ENCODE data around the gene COG2.

Gene COG2

DNA sequence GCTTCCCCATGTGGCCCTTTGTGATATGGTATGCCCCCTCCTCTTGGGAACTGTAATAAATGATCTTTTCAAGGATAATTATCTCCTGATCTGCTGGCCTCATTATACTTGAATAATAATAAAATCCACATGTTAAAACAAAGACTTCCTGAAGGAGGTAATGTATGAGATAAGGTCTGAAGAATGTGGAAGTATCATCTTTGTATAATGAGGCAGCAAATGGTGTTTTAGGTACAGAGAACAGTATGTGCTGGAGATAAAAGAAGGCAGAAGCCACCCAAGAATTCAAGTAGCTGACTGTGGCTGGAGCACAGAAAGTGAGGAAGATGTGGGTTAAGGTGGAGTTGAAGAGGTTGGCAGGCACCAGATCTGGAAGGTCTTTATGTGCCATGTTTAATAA, 12.8 kb upstream of the COG2 start:
- Histone ChIP-seq H3K4me3 (ENCODE audit: low read depth in 1 of 2, low read length in 2 of 2) (no peak overlapping the region), H3K4me1 (ENCODE audit: insufficient read depth, low read length) (no peaks in the 10 kb centered on the region), H3K9me3 (ENCODE audit: low read length) (no peaks in the 10 kb centered on the region), H3K27me3 (ENCODE audit: control insufficient read depth in 1 of 2, insufficient read depth in 2 of 2, low read length in 2 of 2) (no peaks in the 10 kb centered on the region), H3K27ac (ENCODE audit: low read depth, low read length) (no peak overlapping the region), H3K9ac (ENCODE audit: low read length) (no peak overlapping the region), H3K36me3 (ENCODE audit: insufficient read depth, low read length) (no peaks in the 10 kb centered on the region)

DNA sequence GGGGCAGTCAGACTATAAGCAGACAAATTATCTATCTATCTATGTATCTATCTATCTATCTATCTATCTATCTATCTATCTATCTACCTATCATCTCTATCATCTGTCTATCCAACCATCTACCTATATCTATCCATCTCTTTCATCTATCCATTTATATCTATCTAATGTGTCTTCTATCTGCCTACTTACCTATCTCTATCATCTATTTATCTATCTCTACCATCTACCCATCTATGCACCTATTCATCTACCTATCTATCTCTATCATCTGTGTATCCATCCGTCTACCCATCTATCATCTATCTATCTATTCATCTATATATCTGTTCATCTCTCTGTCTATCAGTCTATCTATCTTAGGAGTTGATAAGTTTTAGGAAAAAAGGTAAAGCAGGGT, 10.8 kb upstream of the COG2 start:
- H3K27ac ChIP-seq (ENCODE audit: low read depth, low read length) = no peak overlapping the region
- H3K9ac ChIP-seq (ENCODE audit: low read length) = no peak overlapping the region
- H3K36me3 ChIP-seq (ENCODE audit: insufficient read depth, low read length) = no peaks in the 10 kb centered on the region
- no peaks in the 10 kb centered on the region for H3K9me3 ChIP-seq (ENCODE audit: low read length)
- H3K4me1 ChIP-seq (ENCODE audit: insufficient read depth, low read length) = no peaks in the 10 kb centered on the region
- H3K27me3 ChIP-seq (ENCODE audit: control insufficient read depth in 1 of 2, insufficient read depth in 2 of 2, low read length in 2 of 2) = no peaks in the 10 kb centered on the region
- H3K4me3 ChIP-seq (ENCODE audit: low read depth in 1 of 2, low read length in 2 of 2) = no peak overlapping the region

DNA sequence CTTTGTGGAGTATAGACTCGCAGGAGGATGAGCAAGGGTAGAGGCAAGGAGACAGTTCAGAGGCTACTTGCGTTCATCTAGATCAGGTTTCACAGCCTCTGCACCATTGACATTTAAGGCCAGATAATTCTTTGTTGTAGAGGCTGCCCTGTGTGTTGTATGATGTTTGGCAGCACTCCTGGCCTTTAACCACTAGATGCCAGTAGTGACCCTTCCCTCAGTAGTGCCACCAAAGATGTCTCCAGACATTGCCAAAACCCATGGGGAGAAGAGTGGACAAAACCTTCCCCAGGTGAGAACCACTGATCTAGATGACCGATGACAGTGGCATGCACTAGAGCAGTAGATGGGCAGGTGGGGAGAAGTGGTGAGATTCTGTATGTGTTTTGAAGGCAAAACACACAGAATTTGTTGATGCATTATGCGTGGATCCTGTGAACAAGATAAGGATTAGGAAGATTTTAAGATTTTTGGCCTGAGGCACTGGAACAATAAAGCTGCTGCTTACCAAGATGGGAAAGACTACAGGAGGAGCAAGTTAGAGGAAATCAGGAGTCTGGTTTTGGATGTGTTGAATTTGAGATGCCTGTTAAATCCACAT, 9.9 kb upstream of the COG2 start:
- Histone ChIP-seq H3K4me3 (ENCODE audit: low read depth in 1 of 2, low read length in 2 of 2) (no peak overlapping the region), H3K36me3 (ENCODE audit: insufficient read depth, low read length) (no peaks in the 10 kb centered on the region), H3K9ac (ENCODE audit: low read length) (no peak overlapping the region), H3K27me3 (ENCODE audit: control insufficient read depth in 1 of 2, insufficient read depth in 2 of 2, low read length in 2 of 2) (no peaks in the 10 kb centered on the region), H3K27ac (ENCODE audit: low read depth, low read length) (no peak overlapping the region), H3K9me3 (ENCODE audit: low read length) (no peaks in the 10 kb centered on the region), H3K4me1 (ENCODE audit: insufficient read depth, low read length) (no peaks in the 10 kb centered on the region)

DNA sequence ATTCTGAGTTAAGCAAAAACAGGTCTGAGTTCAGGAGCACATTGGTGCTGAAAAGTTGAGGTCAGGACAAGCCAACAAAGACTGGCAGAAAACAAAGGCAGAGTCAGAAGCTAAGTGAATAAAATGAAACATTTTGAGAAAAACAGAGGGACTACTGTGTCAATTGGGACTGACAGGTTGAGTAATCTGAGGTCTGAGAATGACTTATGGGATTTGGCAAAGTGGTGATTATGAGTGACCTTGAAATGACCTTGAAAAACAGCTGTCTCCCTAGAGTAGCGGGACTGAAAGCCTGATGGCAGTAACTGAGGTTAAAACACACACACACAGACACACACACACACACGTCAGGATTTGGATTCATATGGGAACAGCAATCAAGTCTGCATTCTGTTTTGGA, 8.8 kb upstream of the COG2 start:
- H3K9me3 ChIP-seq (ENCODE audit: low read length) = no peaks in the 10 kb centered on the region
- H3K27me3 ChIP-seq (ENCODE audit: control insufficient read depth in 1 of 2, insufficient read depth in 2 of 2, low read length in 2 of 2) = no peaks in the 10 kb centered on the region
- no peak overlapping the region for H3K27ac ChIP-seq (ENCODE audit: low read depth, low read length)
- no peak overlapping the region for H3K9ac ChIP-seq (ENCODE audit: low read length)
- H3K4me3 ChIP-seq (ENCODE audit: low read depth in 1 of 2, low read length in 2 of 2) = no peak overlapping the region
- no peaks in the 10 kb centered on the region for H3K4me1 ChIP-seq (ENCODE audit: insufficient read depth, low read length)
- no peaks in the 10 kb centered on the region for H3K36me3 ChIP-seq (ENCODE audit: insufficient read depth, low read length)

DNA sequence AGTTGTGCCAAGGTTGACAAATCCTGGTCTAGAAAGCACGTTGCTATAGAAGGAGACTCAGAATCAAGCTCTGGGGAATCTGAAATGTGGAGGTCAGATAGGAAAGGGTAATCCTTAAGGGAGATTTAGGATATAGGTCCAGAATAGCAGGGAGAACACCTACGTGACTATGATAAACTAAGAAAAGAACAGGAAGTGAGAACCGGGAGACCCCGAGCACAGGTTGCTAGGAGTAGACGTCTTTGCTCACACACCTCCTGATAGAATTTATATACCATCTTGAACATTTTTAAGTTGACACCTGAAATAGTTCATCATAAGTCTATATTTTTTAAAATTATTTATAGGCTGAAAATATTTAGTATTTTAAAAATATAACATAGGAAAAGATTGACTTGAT, 7.9 kb upstream of the COG2 start:
- Histone ChIP-seq H3K27ac (ENCODE audit: low read depth, low read length) (no peak overlapping the region), H3K9me3 (ENCODE audit: low read length) (no peaks in the 10 kb centered on the region), H3K4me3 (ENCODE audit: low read depth in 1 of 2, low read length in 2 of 2) (no peak overlapping the region), H3K27me3 (ENCODE audit: control insufficient read depth in 1 of 2, insufficient read depth in 2 of 2, low read length in 2 of 2) (no peaks in the 10 kb centered on the region), H3K36me3 (ENCODE audit: insufficient read depth, low read length) (no peaks in the 10 kb centered on the region), H3K9ac (ENCODE audit: low read length) (no peak overlapping the region), H3K4me1 (ENCODE audit: insufficient read depth, low read length) (no peaks in the 10 kb centered on the region)

DNA sequence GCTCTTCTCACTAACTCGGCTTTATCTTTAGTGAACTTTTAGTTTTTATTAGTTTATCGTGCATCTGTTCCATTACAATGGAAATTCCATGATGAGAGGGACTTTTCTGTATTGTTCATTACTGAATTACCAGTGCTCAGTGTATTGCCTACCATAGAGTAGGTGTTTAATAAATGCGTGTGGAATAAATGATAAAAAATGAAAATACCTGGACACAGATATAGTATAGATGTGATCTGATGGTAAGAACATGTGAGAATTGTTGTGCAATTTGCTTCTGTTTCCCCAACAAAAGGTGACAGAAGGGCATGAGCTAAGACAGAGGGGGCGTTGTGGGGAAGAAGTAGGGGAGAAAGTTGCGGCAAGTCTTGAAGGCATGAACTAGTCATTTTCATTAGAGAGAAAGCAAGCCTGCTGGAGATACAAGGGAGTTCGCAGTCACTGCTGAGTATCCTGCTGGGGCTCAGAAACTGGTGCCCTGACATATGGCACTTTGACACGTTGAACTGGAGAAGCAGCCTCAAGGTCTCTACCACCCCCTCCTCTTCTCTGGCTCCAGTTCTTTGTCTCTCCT, 5.6 kb upstream of the COG2 start:
- Histone ChIP-seq H3K9me3 (ENCODE audit: low read length) (no peaks in the 10 kb centered on the region), H3K4me1 (ENCODE audit: insufficient read depth, low read length) (no peaks in the 10 kb centered on the region), H3K36me3 (ENCODE audit: insufficient read depth, low read length) (no peaks in the 10 kb centered on the region), H3K9ac (ENCODE audit: low read length) (no peak overlapping the region), H3K27me3 (ENCODE audit: control insufficient read depth in 1 of 2, insufficient read depth in 2 of 2, low read length in 2 of 2) (no peaks in the 10 kb centered on the region), H3K4me3 (ENCODE audit: low read depth in 1 of 2, low read length in 2 of 2) (no peak overlapping the region), H3K27ac (ENCODE audit: low read depth, low read length) (no peak overlapping the region)

DNA sequence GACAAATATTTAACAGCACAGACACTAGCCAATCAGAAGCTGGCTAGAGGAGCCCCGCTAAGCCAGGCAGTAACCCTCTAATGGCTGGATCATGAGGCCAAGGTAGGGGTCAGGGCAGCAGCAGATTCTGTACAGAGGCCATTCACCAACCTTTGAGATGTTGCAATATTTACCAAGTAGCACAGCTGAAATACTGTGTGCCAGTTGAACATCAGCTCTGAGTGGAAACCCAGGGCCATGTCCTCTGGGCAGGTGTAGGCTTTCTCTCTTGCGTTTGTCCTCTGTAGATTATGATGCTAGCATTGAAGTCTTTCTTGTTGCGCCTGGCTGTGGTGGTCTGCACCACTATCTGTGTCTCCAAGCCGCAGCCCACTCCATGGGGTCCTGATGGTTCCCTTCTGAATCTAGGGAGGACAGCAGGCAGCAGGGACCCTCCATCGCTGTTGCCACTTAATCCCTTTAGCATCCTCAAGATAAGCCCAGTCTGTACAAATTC, 2.5 kb upstream of the COG2 start:
- Histone ChIP-seq H3K27me3 (ENCODE audit: control insufficient read depth in 1 of 2, insufficient read depth in 2 of 2, low read length in 2 of 2) (no peaks in the 10 kb centered on the region), H3K36me3 (ENCODE audit: insufficient read depth, low read length) (no peaks in the 10 kb centered on the region), H3K27ac (ENCODE audit: low read depth, low read length) (no peak overlapping the region), H3K9me3 (ENCODE audit: low read length) (no peaks in the 10 kb centered on the region), H3K4me3 (ENCODE audit: low read depth in 1 of 2, low read length in 2 of 2) (no peak overlapping the region), H3K9ac (ENCODE audit: low read length) (no peak overlapping the region), H3K4me1 (ENCODE audit: insufficient read depth, low read length) (peaks cover 16% of the 10 kb centered on the region)

DNA sequence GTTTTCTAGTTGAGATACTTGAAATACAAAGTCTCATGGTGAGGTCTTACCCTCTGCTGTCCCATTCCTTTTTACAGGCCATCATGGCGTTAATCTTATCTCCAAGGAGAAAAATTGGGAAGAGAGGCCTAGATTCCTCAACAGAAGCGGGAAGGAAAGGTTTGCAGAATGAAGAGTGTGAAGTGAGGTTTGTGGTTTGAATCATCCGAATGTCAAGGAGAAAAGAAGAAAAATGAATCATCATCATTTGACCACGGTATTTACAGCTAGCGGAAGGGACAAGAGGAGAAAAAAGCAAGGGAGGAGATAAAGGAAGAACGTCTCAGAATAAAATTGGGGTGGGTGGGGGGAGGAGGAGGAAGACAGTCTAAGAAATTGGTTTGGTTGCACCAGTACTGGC, 935 bp upstream of the COG2 start:
- Histone ChIP-seq H3K27me3 (ENCODE audit: control insufficient read depth in 1 of 2, insufficient read depth in 2 of 2, low read length in 2 of 2) (no peaks in the 10 kb centered on the region), H3K27ac (ENCODE audit: low read depth, low read length) (no peak overlapping the region), H3K9me3 (ENCODE audit: low read length) (no peaks in the 10 kb centered on the region), H3K9ac (ENCODE audit: low read length) (no peak overlapping the region), H3K36me3 (ENCODE audit: insufficient read depth, low read length) (peaks cover 1% of the 10 kb centered on the region), H3K4me1 (ENCODE audit: insufficient read depth, low read length) (peaks cover 16% of the 10 kb centered on the region), H3K4me3 (ENCODE audit: low read depth in 1 of 2, low read length in 2 of 2) (no peak overlapping the region)

DNA sequence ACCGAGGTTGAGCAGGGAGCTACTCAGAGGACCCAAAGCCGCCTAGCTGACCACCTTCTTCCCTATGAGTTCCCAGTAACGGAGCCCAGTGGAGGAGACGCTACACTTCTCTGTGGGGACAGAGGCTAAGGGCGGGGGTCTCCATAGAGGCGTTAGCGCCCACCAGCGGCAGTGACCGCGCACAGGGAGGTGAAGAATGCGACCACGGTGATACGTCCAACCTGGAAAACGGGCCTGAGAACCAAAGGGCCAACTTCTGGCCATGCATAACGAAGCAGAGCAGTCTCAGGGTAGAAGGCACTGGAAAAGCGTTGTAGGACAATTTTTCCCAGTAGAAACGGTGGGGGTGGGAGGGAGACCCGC, 400 bp upstream of the COG2 start:
- Histone ChIP-seq H3K27me3 (ENCODE audit: control insufficient read depth in 1 of 2, insufficient read depth in 2 of 2, low read length in 2 of 2) (no peaks in the 10 kb centered on the region), H3K36me3 (ENCODE audit: insufficient read depth, low read length) (peaks cover 7% of the 10 kb centered on the region), H3K27ac (ENCODE audit: low read depth, low read length) (no peak overlapping the region), H3K9ac (ENCODE audit: low read length) (no peak overlapping the region), H3K4me1 (ENCODE audit: insufficient read depth, low read length) (peaks cover 16% of the 10 kb centered on the region), H3K4me3 (ENCODE audit: low read depth in 1 of 2, low read length in 2 of 2) (peak overlapping the region; percentile 31 to 90), H3K9me3 (ENCODE audit: low read length) (no peaks in the 10 kb centered on the region)

DNA sequence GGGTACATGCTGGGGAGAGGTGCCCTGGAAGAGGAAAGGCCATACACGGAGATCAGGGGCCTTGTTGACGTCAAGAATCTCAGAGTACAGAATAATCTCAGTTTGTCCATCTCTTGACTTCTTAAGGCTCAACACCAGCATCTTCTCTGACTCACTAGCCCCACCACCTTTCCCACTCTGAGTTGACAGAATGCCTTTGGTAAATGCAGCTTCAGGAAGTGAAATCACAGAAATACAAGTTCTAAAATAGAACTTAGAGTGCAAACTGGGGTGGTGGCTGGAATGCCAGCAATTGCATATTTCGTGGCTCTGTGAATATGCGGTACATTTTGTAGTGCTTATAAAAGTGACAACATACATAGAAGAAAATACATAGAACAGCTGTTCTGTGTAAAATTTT, 1.6 kb downstream of the COG2 start:
- H3K9ac ChIP-seq (ENCODE audit: low read length) = no peak overlapping the region
- H3K4me3 ChIP-seq (ENCODE audit: low read depth in 1 of 2, low read length in 2 of 2) = peak overlapping the region in 1 of 2 donors; percentile 90
- no peaks in the 10 kb centered on the region for H3K9me3 ChIP-seq (ENCODE audit: low read length)
- peaks cover 7% of the 10 kb centered on the region for H3K36me3 ChIP-seq (ENCODE audit: insufficient read depth, low read length)
- no peak overlapping the region for H3K27ac ChIP-seq (ENCODE audit: low read depth, low read length)
- H3K4me1 ChIP-seq (ENCODE audit: insufficient read depth, low read length) = peaks cover 16% of the 10 kb centered on the region
- H3K27me3 ChIP-seq (ENCODE audit: control insufficient read depth in 1 of 2, insufficient read depth in 2 of 2, low read length in 2 of 2) = no peaks in the 10 kb centered on the region

DNA sequence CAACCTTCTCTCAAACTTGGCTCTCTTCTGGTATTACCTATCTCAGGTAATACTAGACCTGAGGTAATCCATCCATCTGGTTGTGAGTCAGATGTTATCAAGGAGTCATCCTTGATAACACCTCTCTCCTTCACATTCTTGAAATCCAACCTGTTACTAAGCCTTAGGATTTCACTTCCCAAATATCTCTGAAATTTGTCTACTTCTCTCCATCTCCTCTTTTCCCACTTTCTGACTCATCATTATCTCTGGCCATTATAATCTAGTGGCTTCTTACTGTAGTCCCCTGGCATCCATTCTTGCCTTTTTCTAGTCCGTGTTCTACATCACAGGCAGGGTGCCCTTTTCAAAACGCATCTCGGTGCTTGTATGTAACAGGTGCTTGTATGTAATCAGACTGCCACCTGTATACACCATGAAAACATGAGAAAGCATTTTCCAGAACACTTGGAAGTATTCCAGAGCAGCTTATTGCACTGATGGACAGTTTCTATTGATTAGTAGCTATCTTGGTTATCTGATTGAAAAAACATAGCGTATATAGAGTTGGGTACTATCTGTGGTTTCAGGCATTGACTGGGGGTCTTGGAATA, 4.5 kb downstream of the COG2 start:
- Histone ChIP-seq H3K27ac (ENCODE audit: low read depth, low read length) (no peak overlapping the region), H3K4me3 (ENCODE audit: low read depth in 1 of 2, low read length in 2 of 2) (no peak overlapping the region), H3K4me1 (ENCODE audit: insufficient read depth, low read length) (peaks cover 16% of the 10 kb centered on the region), H3K9ac (ENCODE audit: low read length) (no peak overlapping the region), H3K9me3 (ENCODE audit: low read length) (no peaks in the 10 kb centered on the region), H3K36me3 (ENCODE audit: insufficient read depth, low read length) (peaks cover 7% of the 10 kb centered on the region), H3K27me3 (ENCODE audit: control insufficient read depth in 1 of 2, insufficient read depth in 2 of 2, low read length in 2 of 2) (no peaks in the 10 kb centered on the region)

DNA sequence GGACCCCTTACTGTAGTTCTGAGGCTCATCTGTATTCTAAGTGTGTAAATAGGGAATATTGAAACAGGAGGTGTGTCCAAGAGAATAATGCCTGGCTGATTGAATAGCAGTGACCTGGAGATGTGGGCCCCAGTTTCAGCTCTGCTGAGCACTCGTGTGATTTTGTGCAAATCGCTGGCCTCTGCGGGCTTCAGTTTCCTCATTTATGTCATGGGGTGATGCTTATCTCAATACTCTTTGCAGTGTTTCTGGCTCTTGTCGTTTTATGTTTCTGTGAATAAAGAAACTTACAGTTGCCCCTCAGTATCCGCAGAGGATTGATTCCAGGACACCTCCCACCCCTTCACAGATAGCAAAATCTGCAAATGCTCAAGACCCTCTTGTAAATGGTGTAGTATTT, 5.0 kb downstream of the COG2 start:
- Histone ChIP-seq H3K9me3 (ENCODE audit: low read length) (no peaks in the 10 kb centered on the region), H3K4me1 (ENCODE audit: insufficient read depth, low read length) (peaks cover 16% of the 10 kb centered on the region)

More for the DNA sequence above, 5.0 kb downstream of the COG2 start:
- no peak overlapping the region for H3K27ac ChIP-seq (ENCODE audit: low read depth, low read length)
- no peak overlapping the region for H3K9ac ChIP-seq (ENCODE audit: low read length)
- H3K4me3 ChIP-seq (ENCODE audit: low read depth in 1 of 2, low read length in 2 of 2) = no peak overlapping the region
- H3K27me3 ChIP-seq (ENCODE audit: control insufficient read depth in 1 of 2, insufficient read depth in 2 of 2, low read length in 2 of 2) = no peaks in the 10 kb centered on the region
- H3K36me3 ChIP-seq (ENCODE audit: insufficient read depth, low read length) = peaks cover 7% of the 10 kb centered on the region

Data from muscle layer of colon (tissue), 2 donors.